PC-3 (cell line): ENCODE data around the gene CKB. TPM values are rescaled to one million over a fixed set of nuclear protein-coding genes. Genes with fewer than 3 reads are reported as not detected.

Experiments
- ATAC-seq: fragments of 200-7000 bp; cut with Tn5 transposase; 2 replicates; pipeline ENCODE4 v1.9.1; 2020; ENCODE audit warnings: mild to moderate bottlenecking, moderate library complexity
- BruUV-seq: library from RNA; stranded (reverse); fragments of 400-500 nt; replicated peaks from 2 replicates; lab custom pipeline; 2021; lab: Mats Ljungman, UMichigan
- CTCF ChIA-PET: fragments of 300-600 bp; sonication (Branson Sonifier 250); formaldehyde crosslinking; loops from one replicate; lab custom pipeline; 2022; ENCODE audit warnings: antibody characterized with exemption; lab: Charles Lee
- POLR2A ChIA-PET: fragments of 300-600 bp; sonication (Branson Sonifier 250); formaldehyde crosslinking; loops from one replicate; lab custom pipeline; 2022; ENCODE audit warnings: antibody characterized with exemption; ENCODE audit not compliant: unreplicated experiment; lab: Charles Lee
- DNase-seq: peaks from one replicate; pipeline ENCODE4 v3.0.0-alpha.2; 2015
- H2AFZ ChIP-seq: fragments of 300-600 bp; sonication (generic); 2 replicates; pipeline ENCODE4 v1.6.0; 2016; ENCODE audit warnings: antibody characterized with exemption, low read length
- H3F3A ChIP-seq: fragments of 300-600 bp; sonication (generic); one replicate; pipeline ENCODE4 v1.6.0; 2017; ENCODE audit warnings: antibody characterized with exemption, low read length, control low read depth, mild to moderate bottlenecking; ENCODE audit not compliant: unreplicated experiment
- H3K27ac ChIP-seq: fragments of 300-600 bp; sonication (generic); 2 replicates; pipeline ENCODE4 v1.5.1; 2016; ENCODE audit warnings: mild to moderate bottlenecking, low read length
- H3K27me3 ChIP-seq: fragments of 300-600 bp; sonication (generic); 2 replicates; pipeline ENCODE4 v1.6.1; 2016; ENCODE audit warnings: low read length, mixed read lengths
- H3K36me3 ChIP-seq: fragments of 300-600 bp; sonication (generic); 2 replicates; pipeline ENCODE4 v1.6.1; 2016; ENCODE audit warnings: low read depth, mixed run types, low read length, mixed read lengths
- H3K4me1 ChIP-seq: fragments of 300-600 bp; sonication (generic); 2 replicates; pipeline ENCODE4 v1.5.1; 2016; ENCODE audit warnings: low read length; ENCODE audit not compliant: insufficient read depth
- H3K4me2 ChIP-seq: fragments of 300-600 bp; sonication (generic); 2 replicates; pipeline ENCODE4 v1.6.0; 2016; ENCODE audit warnings: low read length
- H3K4me3 ChIP-seq: fragments of 300-600 bp; sonication (generic); 2 replicates; pipeline ENCODE4 v1.5.1; 2016; ENCODE audit warnings: mild to moderate bottlenecking, low read length, mixed read lengths
- H3K79me2 ChIP-seq: fragments of 300-600 bp; sonication (generic); 2 replicates; pipeline ENCODE4 v1.6.1; 2017; ENCODE audit warnings: low read length, mixed read lengths
- H3K9ac ChIP-seq: fragments of 300-600 bp; sonication (generic); 2 replicates; pipeline ENCODE4 v1.6.0; 2016; ENCODE audit warnings: mild to moderate bottlenecking, low read length
- H3K9me2 ChIP-seq: fragments of 300-600 bp; sonication (generic); replicated peaks from 2 replicates; pipeline ENCODE4 v1.6.1; 2016; ENCODE audit warnings: mixed run types, low read length, mixed read lengths
- H3K9me3 ChIP-seq: fragments of 300-600 bp; sonication (generic); 2 replicates; pipeline ENCODE4 v1.6.1; 2016; ENCODE audit warnings: low read length, mixed read lengths
- H4K20me1 ChIP-seq: fragments of 300-600 bp; sonication (generic); 2 replicates; pipeline ENCODE4 v1.6.1; 2016; ENCODE audit warnings: low read length, mixed read lengths
- EZH2 ChIP-seq: fragments of 300-600 bp; sonication (generic); IDR thresholded peaks from one replicate; pipeline ENCODE4 v1.6.1; 2017; ENCODE audit warnings: antibody characterized with exemption, mild to moderate bottlenecking, low read length; ENCODE audit not compliant: unreplicated experiment
- EZH2phosphoT487 ChIP-seq: fragments of 300-600 bp; sonication (generic); IDR thresholded peaks from 2 replicates; pipeline ENCODE4 v1.6.1; 2018; ENCODE audit warnings: mild to moderate bottlenecking, antibody characterized with exemption, low read length, borderline replicate concordance
- intact Hi-C: fragments of 100-400 bp; cut with micrococcal nuclease; formaldehyde crosslinking; loops from 2 replicates; pipeline ENCODE4 v1.9.0; 2023
- total RNA-seq: library from RNA; depleted of rRNA; stranded (reverse); fragments of >200 nt; gene quantifications from 2 replicates; pipeline ENCODE4 v1.2.3, GENCODE V29; 2014
- TF ChIP-seq, protein P1 (sequence below): fragments of 300-600 bp; sonication (generic); conservative IDR thresholded peaks from 2 replicates; pipeline ENCODE4 v1.5.1; 2017; ENCODE audit warnings: antibody characterized with exemption, low read depth, mild to moderate bottlenecking, low read length

The CKB gene
- total RNA-seq, 1 experiment from 2014 or later, result 299 TPM

DNA sequence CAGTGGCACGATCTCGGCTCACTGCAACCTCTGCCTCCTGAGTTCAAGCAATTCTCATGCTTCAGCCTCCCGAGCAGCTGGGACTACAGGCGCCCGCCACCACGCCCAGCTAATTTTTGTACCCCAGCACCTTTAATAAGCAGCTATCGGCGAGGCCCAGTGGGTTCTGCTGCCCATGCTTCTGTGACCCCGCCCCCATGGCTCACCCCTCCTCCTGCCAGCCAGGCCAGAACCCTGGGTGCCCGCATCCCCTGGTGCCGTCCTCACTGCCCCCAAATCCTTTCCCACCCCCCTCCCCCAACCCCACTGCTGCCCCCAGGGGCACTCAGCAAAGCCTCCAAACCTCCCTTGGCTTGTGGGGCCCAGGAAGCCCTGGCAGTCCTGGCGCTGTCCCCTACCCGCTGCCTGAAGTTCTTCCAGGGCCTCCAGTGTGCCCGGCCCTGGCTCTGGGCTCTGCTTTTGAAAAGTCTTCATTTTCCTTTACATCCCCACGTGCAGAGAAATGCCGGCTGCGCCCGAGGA, 25.4 kb upstream of the CKB start:
- H3K27ac ChIP-seq, result no peak overlapping the region
- BruUV-seq, result no TSS peak
- no peaks in the 10 kb centered on the region for H3K36me3 ChIP-seq
- no peak for DNase-seq
- no peak overlapping the region for H3K4me2 ChIP-seq
- ChIA-PET POLR2A (no interaction called here), CTCF (no interaction called here)
- intact Hi-C loops, result no loop called here
- no peaks in the 10 kb centered on the region for H3K79me2 ChIP-seq
- peaks cover 19% of the 10 kb centered on the region for H3K4me1 ChIP-seq
- TF ChIP-seq, protein P1, sequence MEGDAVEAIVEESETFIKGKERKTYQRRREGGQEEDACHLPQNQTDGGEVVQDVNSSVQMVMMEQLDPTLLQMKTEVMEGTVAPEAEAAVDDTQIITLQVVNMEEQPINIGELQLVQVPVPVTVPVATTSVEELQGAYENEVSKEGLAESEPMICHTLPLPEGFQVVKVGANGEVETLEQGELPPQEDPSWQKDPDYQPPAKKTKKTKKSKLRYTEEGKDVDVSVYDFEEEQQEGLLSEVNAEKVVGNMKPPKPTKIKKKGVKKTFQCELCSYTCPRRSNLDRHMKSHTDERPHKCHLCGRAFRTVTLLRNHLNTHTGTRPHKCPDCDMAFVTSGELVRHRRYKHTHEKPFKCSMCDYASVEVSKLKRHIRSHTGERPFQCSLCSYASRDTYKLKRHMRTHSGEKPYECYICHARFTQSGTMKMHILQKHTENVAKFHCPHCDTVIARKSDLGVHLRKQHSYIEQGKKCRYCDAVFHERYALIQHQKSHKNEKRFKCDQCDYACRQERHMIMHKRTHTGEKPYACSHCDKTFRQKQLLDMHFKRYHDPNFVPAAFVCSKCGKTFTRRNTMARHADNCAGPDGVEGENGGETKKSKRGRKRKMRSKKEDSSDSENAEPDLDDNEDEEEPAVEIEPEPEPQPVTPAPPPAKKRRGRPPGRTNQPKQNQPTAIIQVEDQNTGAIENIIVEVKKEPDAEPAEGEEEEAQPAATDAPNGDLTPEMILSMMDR, result no peak
- TF ChIP-seq EZH2 (no peak), EZH2phosphoT487 (no peak)
- no peak overlapping the region for H2AFZ ChIP-seq
- no peak overlapping the region for H3K4me3 ChIP-seq
- no peaks in the 10 kb centered on the region for H3K9me3 ChIP-seq
- no peaks in the 10 kb centered on the region for H3K27me3 ChIP-seq
- H3K9ac ChIP-seq, result no peak overlapping the region
- no peak for ATAC-seq
- H3K9me2 ChIP-seq, result no peaks in the 10 kb centered on the region
- H3F3A ChIP-seq, result no peaks in the 10 kb centered on the region
- H4K20me1 ChIP-seq, result no peaks in the 10 kb centered on the region

DNA sequence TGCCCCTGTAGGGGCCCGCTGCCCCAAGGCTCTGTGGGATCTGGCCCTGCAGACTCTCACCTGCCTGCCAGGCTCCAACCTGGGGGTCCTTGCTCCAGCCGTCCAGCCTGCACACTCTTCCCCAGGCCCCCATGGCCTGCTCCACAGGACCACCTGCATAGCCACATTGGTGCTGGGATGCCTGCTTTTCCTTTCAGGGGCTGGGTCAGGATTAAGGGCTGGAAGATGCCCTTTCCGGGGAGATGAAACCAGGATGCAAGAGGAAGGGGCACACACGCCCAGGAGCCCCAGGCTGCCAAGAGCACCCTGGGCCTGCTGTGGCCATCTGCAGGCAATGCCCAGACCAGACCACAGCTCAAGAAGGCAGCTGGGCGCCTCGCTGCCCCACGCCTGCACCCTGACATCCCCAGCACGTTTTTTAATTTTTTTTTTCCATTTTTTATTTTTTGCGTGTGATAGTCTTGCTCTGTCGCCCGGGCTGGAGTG, 24.9 kb upstream of the CKB start:
- Histone ChIP-seq H2AFZ (no peak overlapping the region), H3K27ac (no peak overlapping the region), H3K27me3 (no peaks in the 10 kb centered on the region), H3K9me2 (no peaks in the 10 kb centered on the region), H3K4me2 (no peak overlapping the region), H3K4me1 (peaks cover 19% of the 10 kb centered on the region), H3K79me2 (no peaks in the 10 kb centered on the region), H3K4me3 (no peak overlapping the region), H3F3A (no peaks in the 10 kb centered on the region), H3K36me3 (no peaks in the 10 kb centered on the region), H3K9ac (no peak overlapping the region), H3K9me3 (no peaks in the 10 kb centered on the region), H4K20me1 (no peaks in the 10 kb centered on the region)
- no TSS peak for BruUV-seq
- ATAC-seq (no peak), DNase-seq (no peak)
- CTCF ChIA-PET, result interaction anchor here (0.6 to 1.0 kb wide), 3 partner anchors 11 to 29 kb away, joined by 3 to 8 read pairs (median 5); no protein-coding TSS in a partner anchor
- POLR2A ChIA-PET, result interaction anchor here (0.5 kb wide), 1 partner anchor 17 kb away, joined by 44 read pairs; no protein-coding TSS in a partner anchor
- TF ChIP-seq, protein P1, result no peak
- TF ChIP-seq EZH2phosphoT487 (no peak), EZH2 (no peak)
- intact Hi-C loops, result no loop called here
